ENCODE results near the gene HPS1. TPM values are rescaled to one million over a fixed set of nuclear protein-coding genes. Genes with fewer than 3 reads are reported as not detected.

Gene HPS1
- total RNA-seq, 1 donor from 2014 or later = 104 TPM

- no peak for ATAC-seq (ENCODE audit: low read depth)
- H3K4me3 Mint-ChIP-seq = no peak overlapping the region
- POLR2A ChIA-PET = interaction anchor here (0.5 kb wide), 1 partner anchor 791 kb away, joined by 6 read pairs; no protein-coding TSS in a partner anchor
- H3K27ac Mint-ChIP-seq = no peak overlapping the region
- peaks cover 3% of the 10 kb centered on the region for H3K36me3 Mint-ChIP-seq (ENCODE audit: low read depth)
- H3K9me3 Mint-ChIP-seq = no peaks in the 10 kb centered on the region
- CTCF ChIA-PET = no interaction called here
- DNase-seq = no peak
- peaks cover 8% of the 10 kb centered on the region for H3K27me3 Mint-ChIP-seq
- peaks cover 21% of the 10 kb centered on the region for H3K4me1 Mint-ChIP-seq
- no peak for TF ChIP-seq CTCF (IDR thresholded peaks at IDR 0.05)
- intact Hi-C loops (cut with micrococcal nuclease) = no loop called here
Observed at GRCh38 chr10:98450618-98451017, 3.9 kb upstream of the HPS1 start.

DNA sequence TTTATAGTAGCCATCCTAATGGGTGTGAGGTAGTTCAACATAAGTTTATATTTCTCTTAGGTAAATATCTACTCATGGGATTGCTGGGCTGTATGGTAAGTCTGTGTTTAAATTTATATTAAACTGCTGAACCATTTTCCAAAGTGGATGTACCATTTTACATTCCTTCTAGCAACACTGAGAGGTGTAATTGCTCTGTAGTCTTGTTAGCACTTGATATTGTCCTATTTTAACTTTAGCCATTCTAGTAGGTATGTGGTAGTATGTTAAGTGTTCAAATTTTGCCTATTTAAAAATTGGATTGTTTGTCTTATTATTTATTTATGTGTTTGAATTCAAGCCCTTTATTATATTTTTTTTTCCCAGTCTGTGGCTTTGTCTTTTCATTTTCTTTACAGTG lies 2.6 kb upstream of the HPS1 start:
- ATAC-seq (ENCODE audit: low read depth) = no peak
- Mint-ChIP-seq H3K4me3 (no peak overlapping the region), H3K27me3 (peaks cover 8% of the 10 kb centered on the region), H3K9me3 (no peaks in the 10 kb centered on the region), H3K4me1 (peaks cover 34% of the 10 kb centered on the region), H3K36me3 (ENCODE audit: low read depth) (peaks cover 13% of the 10 kb centered on the region), H3K27ac (no peak overlapping the region)
- ChIA-PET CTCF (no interaction called here), POLR2A (no interaction called here)
- DNase-seq = no peak
- no peak for TF ChIP-seq CTCF (IDR thresholded peaks at IDR 0.05)
- intact Hi-C loops (cut with micrococcal nuclease) = loop anchor here (5.0 kb wide), 1 partner anchor 712 kb away; the partner anchor contains the start of gene ZFYVE27

DNA sequence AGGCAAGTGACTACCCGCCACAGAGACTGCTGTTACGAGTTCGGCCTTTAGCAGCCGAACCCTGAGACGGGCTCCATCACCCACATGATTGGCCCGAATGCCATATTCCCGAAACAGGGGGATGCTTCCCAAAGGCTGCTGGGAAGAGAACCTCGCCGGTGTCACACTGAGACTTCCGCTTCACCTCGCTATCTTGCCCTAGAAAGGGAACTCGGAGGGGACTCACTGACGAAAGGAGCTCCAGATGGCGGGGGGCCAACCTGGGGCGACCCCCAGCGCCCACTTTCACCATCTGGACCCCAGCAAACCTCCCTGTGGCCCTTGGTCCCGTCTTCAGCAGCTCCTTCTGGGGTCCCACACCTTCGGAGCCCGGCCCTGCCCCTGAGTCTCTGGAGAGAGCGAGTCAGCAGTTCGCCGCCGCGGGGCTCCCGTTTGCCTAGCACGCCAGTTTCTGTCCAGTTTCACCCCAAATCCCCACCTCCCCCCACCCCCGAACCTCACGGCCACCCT lies 529 bp downstream of the HPS1 start:
- no peak for TF ChIP-seq CTCF (IDR thresholded peaks at IDR 0.05)
- H3K4me3 Mint-ChIP-seq = peak overlapping the region; percentile 92
- ChIA-PET CTCF (interaction anchor here (1.9 kb wide), 1 partner anchor 20 kb away, joined by 7 read pairs; no protein-coding TSS in a partner anchor), POLR2A (interaction anchor here (0.6 to 2.5 kb wide), 11 partner anchors 10 to 1286 kb away, joined by 3 to 10 read pairs (median 4); partner anchors contain the start of genes COX15, CUTC, GOT1 and R3HCC1L)
- peak overlapping the region; percentile 96 for H3K27ac Mint-ChIP-seq
- H3K27me3 Mint-ChIP-seq = no peaks in the 10 kb centered on the region
- ATAC-seq (ENCODE audit: low read depth) (peak; percentile 16), DNase-seq (peak; percentile 57)
- peaks cover 60% of the 10 kb centered on the region for H3K4me1 Mint-ChIP-seq
- intact Hi-C loops (cut with micrococcal nuclease) = loop anchor here (1.0 to 5.0 kb wide), 10 partner anchors 21 to 1286 kb away; partner anchors contain the start of genes COX15, CUTC, GOT1 and MORN4
- H3K9me3 Mint-ChIP-seq = no peaks in the 10 kb centered on the region
- peaks cover 41% of the 10 kb centered on the region for H3K36me3 Mint-ChIP-seq (ENCODE audit: low read depth)

DNA sequence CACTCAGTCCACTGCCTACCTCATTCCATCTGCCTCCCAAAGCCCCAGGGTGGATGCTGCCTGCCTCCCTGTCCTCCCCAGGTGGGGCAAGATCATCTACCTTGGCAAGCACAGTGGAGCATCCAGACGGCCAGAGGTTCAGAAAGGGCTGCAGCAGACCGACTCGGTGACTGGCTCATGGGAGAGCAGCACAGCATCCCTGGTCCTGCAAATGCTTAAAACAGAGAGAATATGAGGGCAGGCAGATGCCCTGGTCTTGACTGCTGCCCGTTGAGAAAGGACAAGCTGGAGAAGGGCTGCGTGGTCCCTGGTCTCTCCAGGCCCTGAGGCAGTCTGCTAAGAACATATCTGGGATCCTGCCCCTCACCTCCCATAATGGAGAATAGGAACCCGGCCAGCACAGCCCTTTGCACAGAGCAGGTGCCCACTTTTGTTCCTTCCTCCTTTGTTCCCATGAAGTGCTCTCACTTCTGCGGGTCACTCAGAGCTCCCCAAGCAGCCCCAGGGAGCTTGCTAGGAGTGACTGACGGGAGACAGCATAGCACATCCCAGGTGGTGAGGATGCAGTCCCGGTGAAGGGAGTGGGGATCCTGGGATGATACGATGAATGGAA lies 1.4 kb downstream of the HPS1 start:
- Mint-ChIP-seq H3K27me3 (no peaks in the 10 kb centered on the region), H3K9me3 (no peaks in the 10 kb centered on the region), H3K27ac (peak overlapping the region; percentile 96), H3K4me3 (peak overlapping the region; percentile 92), H3K4me1 (peaks cover 62% of the 10 kb centered on the region), H3K36me3 (ENCODE audit: low read depth) (peaks cover 48% of the 10 kb centered on the region)
- intact Hi-C loops (cut with micrococcal nuclease) = loop anchor here (5.0 kb wide), 1 partner anchor 708 kb away; the partner anchor contains the start of gene ZFYVE27
- ATAC-seq (ENCODE audit: low read depth) = no peak
- no peak for TF ChIP-seq CTCF (IDR thresholded peaks at IDR 0.05)
- POLR2A ChIA-PET = interaction anchor here (1.2 to 2.5 kb wide), 3 partner anchors 9 to 311 kb away, joined by 3 to 10 read pairs (median 4); partner anchors contain the start of gene R3HCC1L
- no peak for DNase-seq
- CTCF ChIA-PET = interaction anchor here (1.2 to 1.9 kb wide), 3 partner anchors 17 to 24 kb away, joined by 3 to 7 read pairs (median 4); no protein-coding TSS in a partner anchor
